Activated CD4-positive, alpha-beta memory T cell treated with anti-CD3 and anti-CD28 coated beads, Interleukin-2, amount 10 ng/mL, durations not matched to agents 7 days and 5 days (primary cell): ENCODE data around the gene TBC1D8. TPM values are rescaled to one million over a fixed set of nuclear protein-coding genes. Genes with fewer than 3 reads are reported as not detected.

ENCODE experiments used
- CTCF ChIA-PET: fragments of 350-600 bp; sonication (Branson Sonifier 250); formaldehyde crosslinking; loops from one replicate; lab custom pipeline; 2021; ENCODE audit warnings: antibody characterized with exemption, inconsistent platforms; lab: Charles Lee
- POLR2A ChIA-PET: fragments of 350-600 bp; sonication (Branson Sonifier 250); formaldehyde crosslinking; loops from one replicate; lab custom pipeline; 2021; ENCODE audit warnings: antibody characterized with exemption; lab: Charles Lee
- DNase-seq: peaks from one replicate; pipeline ENCODE4 v3.0.0-alpha.2; 2020
- H3K27ac Mint-ChIP-seq: one replicate; pipeline ENCODE4 v1.8.0; 2021; ENCODE audit warnings: mild to moderate bottlenecking, mixed read lengths
- H3K27me3 Mint-ChIP-seq: one replicate; pipeline ENCODE4 v1.8.0; 2021; ENCODE audit warnings: mixed read lengths
- H3K36me3 Mint-ChIP-seq: one replicate; pipeline ENCODE4 v1.8.0; 2021; ENCODE audit warnings: low read depth, mixed read lengths
- H3K4me1 Mint-ChIP-seq: one replicate; pipeline ENCODE4 v1.8.0; 2021; ENCODE audit warnings: mixed read lengths
- H3K4me3 Mint-ChIP-seq: one replicate; pipeline ENCODE4 v1.8.0; 2021; ENCODE audit warnings: mild to moderate bottlenecking, mixed read lengths
- H3K9me3 Mint-ChIP-seq: one replicate; pipeline ENCODE4 v1.8.0; 2021; ENCODE audit warnings: mixed read lengths
- total RNA-seq, 2 experiments: library from RNA; stranded (reverse); gene quantifications; one replicate each; pipeline ENCODE4 v1.2.3, GENCODE V29; 2021

The TBC1D8 gene
- total RNA-seq, 2 experiments from 2014 or later: 0.58 to 0.63 TPM

DNA sequence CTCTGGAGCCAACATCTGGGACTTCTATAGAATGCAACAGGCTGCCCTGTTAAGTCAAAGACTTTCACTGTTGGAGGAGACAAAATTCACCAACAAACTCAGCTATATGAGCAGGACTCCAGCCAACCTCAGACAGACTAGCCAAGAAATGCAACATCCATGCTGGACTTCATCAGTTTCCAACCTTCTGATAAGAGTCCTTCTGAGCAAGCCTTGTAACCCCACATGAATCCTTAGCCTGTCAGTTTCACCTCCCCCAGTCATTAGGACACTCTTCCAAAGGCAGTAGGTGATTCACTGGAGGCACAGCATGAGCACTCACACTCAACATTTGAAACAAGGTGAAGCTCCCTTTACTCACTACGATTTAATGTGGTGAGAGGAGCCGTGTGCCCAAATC lies 5.8 kb downstream of the TBC1D8 start:
- no peaks in the 10 kb centered on the region for H3K36me3 Mint-ChIP-seq

DNA sequence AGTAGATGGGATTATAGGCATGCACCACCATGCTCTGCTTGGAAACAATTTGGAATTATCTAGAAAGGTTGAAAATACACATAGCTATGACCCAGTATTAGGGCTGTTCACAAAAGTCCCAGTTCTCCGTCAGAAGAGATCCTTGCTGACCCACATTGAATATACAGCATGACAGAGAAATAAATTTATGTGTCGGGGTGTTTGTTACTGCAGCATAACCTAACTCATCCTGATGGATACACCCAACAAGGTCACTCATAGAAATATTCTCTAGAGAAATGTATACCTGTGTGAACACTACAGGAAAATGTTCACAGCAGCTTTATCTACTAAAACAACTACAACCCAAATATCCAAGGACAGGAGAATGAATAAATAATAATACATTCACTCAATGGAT lies 9.0 kb downstream of the TBC1D8 start:
- Mint-ChIP-seq H3K27me3 (peaks cover 36% of the 10 kb centered on the region), H3K4me3 (no peak overlapping the region), H3K36me3 (no peaks in the 10 kb centered on the region), H3K4me1 (no peaks in the 10 kb centered on the region), H3K9me3 (no peaks in the 10 kb centered on the region), H3K27ac (no peak overlapping the region)
- POLR2A ChIA-PET: no interaction called here
- CTCF ChIA-PET: interaction anchor here (1.5 kb wide), 1 partner anchor 63 kb away, joined by 3 read pairs; no protein-coding TSS in a partner anchor
- no peak for DNase-seq

More for the DNA sequence above, 5.8 kb downstream of the TBC1D8 start:
- Mint-ChIP-seq H3K9me3 (no peaks in the 10 kb centered on the region), H3K4me3 (no peak overlapping the region), H3K27me3 (peaks cover 62% of the 10 kb centered on the region), H3K4me1 (peaks cover 4% of the 10 kb centered on the region), H3K27ac (no peak overlapping the region)
- ChIA-PET CTCF (no interaction called here), POLR2A (no interaction called here)
- no peak for DNase-seq

DNA sequence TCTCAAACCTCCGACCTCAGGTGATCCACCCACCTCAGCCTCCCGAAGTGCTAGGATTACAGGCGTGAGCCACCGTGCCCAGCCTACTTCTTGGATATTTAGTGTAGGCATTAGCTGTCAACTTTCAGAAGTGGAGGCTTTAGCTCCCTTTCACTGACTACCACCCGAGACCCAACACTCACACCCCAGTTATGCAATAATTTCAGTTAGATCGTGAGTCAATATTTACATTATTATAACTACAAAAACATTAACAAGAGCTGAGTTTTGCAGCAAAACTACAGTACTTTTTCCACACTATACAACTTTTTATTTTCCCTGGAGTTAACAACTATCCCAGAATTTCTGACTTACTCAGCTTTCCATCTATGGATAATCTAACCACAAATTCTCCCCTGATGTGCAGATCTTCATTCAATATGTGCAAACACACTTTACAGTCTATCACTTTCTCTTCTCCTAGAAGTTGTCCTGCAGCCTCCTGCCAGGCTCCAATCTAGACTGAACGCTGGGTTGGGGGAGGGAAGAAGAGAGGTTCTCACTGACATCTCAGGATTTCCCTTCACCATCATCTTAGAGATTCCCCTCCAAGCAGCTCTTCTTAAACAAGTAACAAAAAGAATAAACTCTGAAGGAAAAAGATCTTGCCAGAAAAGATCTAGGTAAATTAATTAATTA lies 10.1 kb downstream of the TBC1D8 start:
- no peaks in the 10 kb centered on the region for H3K4me1 Mint-ChIP-seq
- ChIA-PET CTCF (no interaction called here), POLR2A (no interaction called here)
- H3K9me3 Mint-ChIP-seq: no peaks in the 10 kb centered on the region
- no peak overlapping the region for H3K27ac Mint-ChIP-seq
- no peak for DNase-seq
- no peak overlapping the region for H3K4me3 Mint-ChIP-seq
- no peaks in the 10 kb centered on the region for H3K36me3 Mint-ChIP-seq
- peaks cover 27% of the 10 kb centered on the region for H3K27me3 Mint-ChIP-seq

DNA sequence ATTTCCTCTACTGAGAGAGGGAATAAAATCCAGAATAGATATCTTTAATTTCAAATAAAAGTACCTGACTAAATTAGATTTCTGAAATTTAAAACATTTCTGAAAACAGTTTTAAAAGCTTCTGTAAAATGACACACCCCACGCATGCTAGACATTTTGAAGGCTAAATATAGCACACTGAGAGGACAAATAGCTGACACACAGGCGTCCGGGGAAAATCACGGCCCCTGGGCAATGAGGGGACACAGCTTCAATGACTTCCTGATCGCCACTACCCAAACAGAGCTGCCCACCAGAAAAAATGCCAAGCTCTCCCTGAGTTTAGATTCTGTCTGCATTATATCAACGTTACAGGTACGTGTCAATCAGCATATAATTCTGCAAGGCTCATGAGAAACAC lies 10.9 kb downstream of the TBC1D8 start:
- CTCF ChIA-PET: interaction anchor here (0.8 kb wide), 1 partner anchor 11 kb away, joined by 3 read pairs; the partner anchor contains the start of gene TBC1D8
- Mint-ChIP-seq H3K4me3 (no peak overlapping the region), H3K27me3 (peaks cover 20% of the 10 kb centered on the region), H3K9me3 (no peaks in the 10 kb centered on the region), H3K4me1 (no peaks in the 10 kb centered on the region), H3K27ac (no peak overlapping the region), H3K36me3 (no peaks in the 10 kb centered on the region)
- POLR2A ChIA-PET: no interaction called here
- no peak for DNase-seq

DNA sequence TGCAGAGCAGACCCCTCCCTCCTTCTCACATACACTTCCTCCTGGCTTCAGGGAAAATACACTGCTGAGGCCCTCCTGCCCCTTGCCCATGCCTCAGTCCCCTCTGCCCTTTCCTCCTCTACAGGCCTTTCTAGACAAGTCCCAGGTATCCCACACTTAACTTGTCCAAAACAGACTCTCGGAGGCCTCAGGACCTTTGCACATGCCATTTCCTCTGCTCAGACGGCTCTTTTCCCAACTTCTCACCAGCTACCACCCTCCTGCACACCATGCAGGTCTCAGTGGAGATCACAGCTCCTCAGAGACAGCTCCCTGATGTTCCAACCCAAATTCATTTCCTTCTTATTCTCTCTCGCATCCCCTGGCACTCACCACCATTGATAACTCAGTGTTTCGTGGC lies 11.7 kb downstream of the TBC1D8 start:
- Mint-ChIP-seq H3K4me1 (no peaks in the 10 kb centered on the region), H3K4me3 (no peak overlapping the region), H3K27ac (no peak overlapping the region), H3K27me3 (peaks cover 16% of the 10 kb centered on the region), H3K36me3 (no peaks in the 10 kb centered on the region), H3K9me3 (no peaks in the 10 kb centered on the region)
- ChIA-PET CTCF (interaction anchor here (0.8 kb wide), 1 partner anchor 12 kb away, joined by 3 read pairs; the partner anchor contains the start of gene TBC1D8), POLR2A (no interaction called here)
- no peak for DNase-seq

DNA sequence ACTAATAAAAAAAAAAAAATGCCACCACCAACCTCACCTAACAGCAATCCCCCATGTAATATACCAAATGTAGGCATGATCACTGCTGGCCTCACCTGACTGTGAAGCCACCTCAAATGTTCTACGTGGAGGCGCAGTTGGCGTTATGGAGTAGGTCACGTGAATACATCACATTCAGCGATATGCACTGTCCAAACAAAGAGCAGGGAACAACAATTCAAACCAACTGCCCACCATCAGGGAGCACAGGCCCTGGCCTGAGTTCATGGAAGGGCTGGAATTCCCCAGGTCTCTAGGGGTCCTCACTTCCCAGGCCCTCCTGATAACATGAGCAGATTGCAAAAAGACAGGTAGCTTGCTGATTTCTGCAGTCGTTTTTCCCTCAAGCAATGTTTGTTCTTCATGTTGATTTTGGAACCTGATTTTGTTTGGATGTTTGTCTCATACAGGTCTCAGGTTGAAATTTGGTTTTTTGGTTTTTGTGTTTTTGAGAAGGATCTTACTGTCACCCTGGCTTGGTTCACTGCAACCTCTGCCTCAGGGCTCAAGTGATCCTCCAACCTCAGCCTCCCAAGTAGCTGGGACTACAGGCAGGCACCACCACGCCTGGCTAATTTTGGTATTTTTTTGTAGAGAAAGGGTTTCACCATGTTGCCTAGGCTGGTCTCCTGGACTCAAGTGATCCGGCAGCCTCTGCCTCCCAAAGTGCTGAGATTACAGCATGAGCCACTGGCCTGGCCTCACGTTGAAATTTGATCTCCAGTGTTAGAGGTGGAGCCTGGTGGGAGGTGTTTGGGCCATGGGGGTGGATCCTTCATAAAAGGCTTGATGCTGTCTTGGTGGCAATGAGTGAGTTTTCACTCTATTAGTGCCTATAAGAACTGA lies 15.5 kb downstream of the TBC1D8 start:
- H3K36me3 Mint-ChIP-seq: no peaks in the 10 kb centered on the region
- H3K9me3 Mint-ChIP-seq: no peaks in the 10 kb centered on the region
- ChIA-PET POLR2A (no interaction called here), CTCF (no interaction called here)
- no peak for DNase-seq
- H3K27ac Mint-ChIP-seq: no peak overlapping the region
- H3K27me3 Mint-ChIP-seq: peaks cover 6% of the 10 kb centered on the region
- H3K4me1 Mint-ChIP-seq: no peaks in the 10 kb centered on the region
- no peak overlapping the region for H3K4me3 Mint-ChIP-seq

DNA sequence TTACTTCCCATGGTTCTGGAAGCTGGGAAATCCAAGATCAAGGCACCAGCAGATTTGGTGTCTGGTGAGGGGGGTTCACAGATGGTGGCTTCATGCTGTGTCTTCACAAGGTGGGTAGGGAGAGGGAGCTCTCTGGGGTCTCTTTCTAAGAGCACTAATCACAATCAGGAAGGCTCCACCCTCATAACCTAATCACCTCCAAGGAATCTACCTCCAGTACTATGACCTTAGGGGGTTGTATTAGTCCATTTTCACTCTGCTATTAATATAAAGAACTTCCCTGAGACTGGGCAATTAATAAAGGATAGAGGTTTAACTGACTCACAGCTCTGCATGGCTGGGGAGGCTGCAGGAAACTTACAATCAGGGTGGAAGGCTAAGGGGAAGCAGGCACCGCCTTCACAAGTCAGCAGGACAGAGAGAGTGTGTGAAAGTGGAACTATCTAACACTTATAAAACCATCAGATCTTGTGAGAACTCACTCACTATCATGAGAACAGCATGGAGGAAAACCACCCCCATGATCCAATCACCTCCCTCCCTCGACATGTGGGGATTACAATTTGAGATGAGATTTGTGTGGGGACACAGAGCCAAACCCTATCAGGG lies 17.6 kb downstream of the TBC1D8 start:
- H3K36me3 Mint-ChIP-seq: no peaks in the 10 kb centered on the region
- no peak overlapping the region for H3K4me3 Mint-ChIP-seq
- peaks cover 3% of the 10 kb centered on the region for H3K27me3 Mint-ChIP-seq
- H3K4me1 Mint-ChIP-seq: no peaks in the 10 kb centered on the region
- CTCF ChIA-PET: no interaction called here
- no peak for DNase-seq
- no peak overlapping the region for H3K27ac Mint-ChIP-seq
- H3K9me3 Mint-ChIP-seq: no peaks in the 10 kb centered on the region
- POLR2A ChIA-PET: no interaction called here

DNA sequence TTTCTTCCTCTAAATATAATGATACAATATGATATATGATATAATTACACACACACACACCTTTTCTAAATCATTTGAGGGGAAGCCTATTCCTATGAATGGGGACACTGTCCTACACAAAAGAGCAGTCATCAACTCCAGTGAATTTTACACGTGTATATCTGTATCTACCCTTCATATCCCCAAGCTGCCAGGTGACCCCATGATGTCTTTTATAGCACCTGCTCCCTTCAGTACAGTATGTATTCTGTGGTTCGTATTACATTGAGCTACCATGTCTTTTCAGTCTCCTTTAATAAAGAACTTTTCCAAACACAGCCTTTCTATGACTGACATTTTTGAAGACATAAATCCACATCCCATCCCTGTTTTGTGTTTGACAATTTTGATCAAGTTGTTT lies 19.0 kb downstream of the TBC1D8 start:
- Mint-ChIP-seq H3K4me1 (no peaks in the 10 kb centered on the region), H3K4me3 (no peak overlapping the region), H3K27me3 (peaks cover 4% of the 10 kb centered on the region), H3K36me3 (no peaks in the 10 kb centered on the region), H3K9me3 (no peaks in the 10 kb centered on the region), H3K27ac (no peak overlapping the region)
- POLR2A ChIA-PET: no interaction called here
- CTCF ChIA-PET: no interaction called here
- DNase-seq: no peak

DNA sequence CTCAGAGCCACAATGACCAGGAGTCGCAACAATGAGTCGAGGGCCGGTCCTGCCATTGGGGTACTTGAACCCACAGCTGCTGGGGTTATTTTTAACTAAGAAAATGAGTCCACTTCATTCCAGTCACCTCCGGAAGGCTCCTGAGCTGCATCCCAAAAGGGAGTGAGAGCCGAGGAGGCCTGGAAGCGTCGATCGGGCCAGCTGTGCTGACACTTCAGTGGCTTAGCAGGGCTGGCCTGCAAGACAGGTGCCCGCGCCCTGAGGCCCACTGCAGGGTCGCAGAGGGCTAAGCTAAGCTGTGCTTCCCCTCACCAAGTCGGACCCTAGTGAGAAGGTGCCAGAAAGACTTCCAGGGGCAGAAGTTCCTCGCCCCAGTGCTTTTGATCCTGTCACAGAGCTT lies 21.1 kb downstream of the TBC1D8 start:
- ChIA-PET POLR2A (no interaction called here), CTCF (no interaction called here)
- Mint-ChIP-seq H3K27me3 (peaks cover 10% of the 10 kb centered on the region), H3K4me1 (no peaks in the 10 kb centered on the region), H3K4me3 (no peak overlapping the region), H3K27ac (no peak overlapping the region), H3K36me3 (no peaks in the 10 kb centered on the region), H3K9me3 (no peaks in the 10 kb centered on the region)
- DNase-seq: no peak

DNA sequence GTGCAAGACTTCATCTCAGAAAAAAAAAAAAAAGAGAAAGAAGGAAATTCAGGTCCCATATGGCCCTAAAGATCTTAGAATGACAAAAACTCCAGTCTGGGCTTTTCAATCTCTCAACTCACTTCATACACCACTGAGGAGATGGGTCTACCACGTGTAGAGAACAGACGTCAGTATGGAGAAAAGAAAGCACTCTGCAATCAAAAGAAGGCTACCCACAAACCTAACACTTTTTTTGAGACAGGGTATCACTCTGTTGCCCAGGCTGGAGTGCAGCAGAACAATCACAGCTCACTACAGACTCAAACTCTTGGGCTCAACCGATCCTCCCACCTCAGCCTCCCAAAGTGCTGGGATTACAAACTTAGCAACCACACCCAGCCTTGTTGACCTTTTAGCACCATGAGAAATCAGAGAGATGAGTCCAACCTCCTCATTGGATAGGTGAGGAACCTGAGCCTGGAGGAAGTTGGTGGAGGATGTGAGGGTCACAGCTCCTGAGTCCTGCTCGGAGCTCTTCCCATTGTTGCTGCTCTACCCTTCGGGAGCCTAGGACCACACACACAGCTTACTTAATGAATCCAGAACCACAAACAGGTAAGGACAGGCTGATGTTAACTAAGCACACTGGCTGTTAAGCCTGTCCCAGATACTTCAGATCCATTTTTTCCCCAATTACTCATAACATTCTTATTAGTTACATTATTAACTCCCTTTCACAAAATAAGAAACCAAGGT lies 23.7 kb downstream of the TBC1D8 start:
- no peaks in the 10 kb centered on the region for H3K4me1 Mint-ChIP-seq
- no peak overlapping the region for H3K27ac Mint-ChIP-seq
- ChIA-PET CTCF (no interaction called here), POLR2A (no interaction called here)
- DNase-seq: no peak
- H3K9me3 Mint-ChIP-seq: no peaks in the 10 kb centered on the region
- H3K4me3 Mint-ChIP-seq: no peak overlapping the region
- H3K36me3 Mint-ChIP-seq: no peaks in the 10 kb centered on the region
- H3K27me3 Mint-ChIP-seq: peaks cover 7% of the 10 kb centered on the region

DNA sequence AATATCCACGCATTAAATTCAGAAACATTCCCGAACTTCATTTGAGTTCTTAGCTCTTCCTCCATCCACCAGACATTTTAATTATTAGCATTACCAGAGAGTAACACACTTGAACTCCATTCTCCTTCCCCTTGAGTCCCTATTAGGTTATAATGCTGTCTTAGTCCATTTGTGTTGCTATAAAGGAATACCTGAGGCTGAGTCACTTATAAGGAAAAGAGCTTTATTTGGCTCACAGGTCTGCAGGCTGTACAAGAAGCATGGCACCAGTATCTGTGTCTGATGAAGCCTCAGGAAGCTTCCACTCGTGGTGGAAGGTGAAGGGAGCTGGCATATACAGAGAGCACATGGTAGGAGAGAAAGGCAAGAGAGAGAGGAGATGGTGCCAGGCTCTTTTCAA lies 25.4 kb downstream of the TBC1D8 start:
- no peak overlapping the region for H3K4me3 Mint-ChIP-seq
- peaks cover 7% of the 10 kb centered on the region for H3K27me3 Mint-ChIP-seq
- no peaks in the 10 kb centered on the region for H3K4me1 Mint-ChIP-seq
- no peaks in the 10 kb centered on the region for H3K9me3 Mint-ChIP-seq
- no peak overlapping the region for H3K27ac Mint-ChIP-seq
- DNase-seq: no peak
- H3K36me3 Mint-ChIP-seq: no peaks in the 10 kb centered on the region
- POLR2A ChIA-PET: no interaction called here
- CTCF ChIA-PET: no interaction called here

DNA sequence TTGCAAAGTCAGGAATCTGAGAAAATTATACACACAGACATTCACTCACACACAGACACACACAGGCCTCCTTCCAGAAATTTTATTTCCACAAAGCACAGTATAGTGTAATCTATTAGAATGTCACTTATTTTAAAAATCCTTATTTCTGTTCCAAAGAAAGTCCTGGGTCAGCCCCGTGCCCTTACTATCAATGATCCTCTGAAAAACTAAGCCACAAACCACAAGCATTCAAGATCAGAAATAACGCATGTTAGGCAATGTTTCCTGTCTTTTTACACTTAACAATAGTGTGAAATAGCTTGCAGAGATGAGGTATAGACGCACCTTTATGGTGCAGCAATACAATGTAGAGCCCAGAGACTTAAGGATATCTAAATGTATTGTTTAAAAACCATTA lies 25.8 kb downstream of the TBC1D8 start:
- no peak for DNase-seq
- POLR2A ChIA-PET: no interaction called here
- no peak overlapping the region for H3K4me3 Mint-ChIP-seq
- no peaks in the 10 kb centered on the region for H3K36me3 Mint-ChIP-seq
- no peaks in the 10 kb centered on the region for H3K4me1 Mint-ChIP-seq
- H3K27me3 Mint-ChIP-seq: peaks cover 7% of the 10 kb centered on the region
- CTCF ChIA-PET: no interaction called here
- H3K9me3 Mint-ChIP-seq: no peaks in the 10 kb centered on the region
- H3K27ac Mint-ChIP-seq: no peak overlapping the region
